NCI-H446 (cell line): Measurements from ENCODE around the gene ZGRF1.
"Not testable (repeated sequence)": the region's sequence is repeated elsewhere in the genome, so short reads cannot be mapped to it uniquely, and the experiment has no call there.

Experiments
- DNase-seq, 2 experiments: peaks; one replicate each; lab custom pipeline; 2025; lab: John Stamatoyannopoulos, UW

ZGRF1 gene

GRCh38 chr4:112637552-112637866 is 800 bp upstream of the ZGRF1 start:
- DNase-seq, result no peak

- DNase-seq, result peak; percentile 19 to 29
Observed at GRCh38 chr4:112633477-112634235, 3.1 kb downstream of the ZGRF1 start.

- DNase-seq, result no peak
Observed at GRCh38 chr4:112626228-112626627, 10.5 kb downstream of the ZGRF1 start.

- DNase-seq, result no peak
Observed at GRCh38 chr4:112616984-112617383, 19.7 kb downstream of the ZGRF1 start.

GRCh38 chr4:112612814-112613213 is 23.9 kb downstream of the ZGRF1 start:
- DNase-seq, result not testable (repeated sequence)

- peak; percentile 12 to 73 for DNase-seq
Observed at GRCh38 chr4:112604589-112604988, 32.1 kb downstream of the ZGRF1 start.

GRCh38 chr4:112594993-112595392 is 41.7 kb downstream of the ZGRF1 start:
- no peak for DNase-seq

GRCh38 chr4:112593438-112594133 is 43.1 kb downstream of the ZGRF1 start:
- no peak for DNase-seq

GRCh38 chr4:112592717-112593116 is 44.0 kb downstream of the ZGRF1 start:
- DNase-seq, result no peak

- no peak for DNase-seq
Observed at GRCh38 chr4:112591593-112591992, 45.1 kb downstream of the ZGRF1 start.

- no peak for DNase-seq
Observed at GRCh38 chr4:112589206-112589605, 47.5 kb downstream of the ZGRF1 start.

- no peak for DNase-seq
Observed at GRCh38 chr4:112585977-112586736, 50.6 kb downstream of the ZGRF1 start.

- no peak for DNase-seq
Observed at GRCh38 chr4:112567536-112567935, 69.2 kb downstream of the ZGRF1 start.

- no peak for DNase-seq
Observed at GRCh38 chr4:112564706-112565270, 71.9 kb downstream of the ZGRF1 start.

- DNase-seq, result peak in 1 of 2 experiments; percentile 65
Observed at GRCh38 chr4:112563431-112564200, 73.1 kb downstream of the ZGRF1 start.

GRCh38 chr4:112562254-112562879 is 74.3 kb downstream of the ZGRF1 start:
- no peak for DNase-seq

GRCh38 chr4:112560084-112560483 is 76.6 kb downstream of the ZGRF1 start:
- no peak for DNase-seq

- no peak for DNase-seq
Observed at GRCh38 chr4:112559053-112559452, 77.7 kb downstream of the ZGRF1 start.

- peak in 1 of 2 experiments; percentile 30 for DNase-seq
Observed at GRCh38 chr4:112557676-112558411, 78.9 kb downstream of the ZGRF1 start.

GRCh38 chr4:112554271-112554670 is 82.4 kb downstream of the ZGRF1 start:
- DNase-seq, result not testable (repeated sequence)

- DNase-seq, result no peak
Observed at GRCh38 chr4:112552668-112553067, 84.0 kb downstream of the ZGRF1 start.
